Panc1 (cell line): ENCODE measurements around the gene SLC8A1. TPM values are rescaled to one million over a fixed set of nuclear protein-coding genes. Genes with fewer than 3 reads are reported as not detected.

Experiments
- ATAC-seq: fragments of 200-7000 bp; cut with Tn5 transposase; 2 replicates; pipeline ENCODE4 v1.9.1; 2020; ENCODE audit warnings: mild to moderate bottlenecking, moderate library complexity
- BruUV-seq: library from RNA; stranded (reverse); fragments of 400-500 nt; replicated peaks from 2 replicates; lab custom pipeline; 2021; lab: Mats Ljungman, UMichigan
- CTCF ChIA-PET: fragments of 300-600 bp; sonication (Branson Sonifier 250); formaldehyde crosslinking; loops from one replicate; lab custom pipeline; 2022; ENCODE audit warnings: antibody characterized with exemption; lab: Charles Lee
- POLR2A ChIA-PET: fragments of 300-600 bp; sonication (Branson Sonifier 250); formaldehyde crosslinking; loops from one replicate; lab custom pipeline; 2022; ENCODE audit warnings: antibody characterized with exemption; lab: Charles Lee
- DNase-seq: peaks from one replicate; pipeline ENCODE4 v3.0.0-alpha.2; 2010; ENCODE audit warnings: low read depth, low spot score
- H3K27ac ChIP-seq: 2 replicates; pipeline ENCODE4 v1.5.1; 2011; ENCODE audit warnings: mild to moderate bottlenecking, low read length, inconsistent platforms
- H3K27me3 ChIP-seq: fragments of 200-500 bp; sonication (Bioruptor generic); 2 replicates; pipeline ENCODE4 v1.6.0; 2014; ENCODE audit warnings: low read length, inconsistent platforms; ENCODE audit not compliant: control insufficient read depth, insufficient read depth
- H3K36me3 ChIP-seq: fragments of 200-500 bp; sonication (Bioruptor generic); 2 replicates; pipeline ENCODE4 v1.5.1; 2014; ENCODE audit warnings: inconsistent platforms, mild to moderate bottlenecking, low read length, moderate library complexity; ENCODE audit not compliant: control insufficient read depth, insufficient read depth
- H3K4me1 ChIP-seq: 2 replicates; pipeline ENCODE4 v1.5.1; 2011; ENCODE audit warnings: inconsistent platforms, mild to moderate bottlenecking, low read length, moderate library complexity; ENCODE audit not compliant: control insufficient read depth, insufficient read depth
- H3K4me3 ChIP-seq, 2 experiments: 2 replicates each; pipeline ENCODE4 v1.5.1; 2011 to 2012; ENCODE audit warnings: low read depth in 2 of 2, low read length in 2 of 2, mild to moderate bottlenecking in 2 of 2, inconsistent platforms in 1 of 2, moderate library complexity in 1 of 2
- H3K9me3 ChIP-seq: fragments of 200-500 bp; sonication (Bioruptor generic); 2 replicates; pipeline ENCODE4 v1.5.1; 2014; ENCODE audit warnings: low read depth, mild to moderate bottlenecking, inconsistent platforms, low read length, moderate library complexity; ENCODE audit not compliant: control insufficient read depth, insufficient read depth
- POLR2AphosphoS5 ChIP-seq: IDR thresholded peaks from 2 replicates; pipeline ENCODE4 v1.6.1; 2012; ENCODE audit warnings: mild to moderate bottlenecking, low read depth, low read length, moderate library complexity
- SIN3A ChIP-seq: IDR thresholded peaks from 2 replicates; pipeline ENCODE4 v1.6.1; 2012; ENCODE audit warnings: low read depth, mild to moderate bottlenecking, low read length, moderate library complexity, borderline replicate concordance; ENCODE audit not compliant: insufficient read depth
- TCF7L2 ChIP-seq: IDR thresholded peaks from 2 replicates; pipeline ENCODE4 v1.6.1; 2011; ENCODE audit warnings: mild to moderate bottlenecking, low read depth, low read length, inconsistent platforms
- in situ Hi-C: cut with HindIII; loops from 2 replicates; pipeline ENCODE4 v1.10.0; 2016; ENCODE audit warnings: low sequenced_read_pairs, low pct_unique_long_range_greater_than_20kb
- intact Hi-C: fragments of 100-400 bp; cut with micrococcal nuclease; formaldehyde crosslinking; loops from one replicate; pipeline ENCODE4 v1.10.0; 2022; ENCODE audit not compliant: unreplicated experiment
- total RNA-seq: library from RNA; stranded (reverse); gene quantifications from one replicate; pipeline ENCODE4 v1.2.1, GENCODE V29; 2021; ENCODE audit not compliant: unreplicated experiment
- TF ChIP-seq, protein P1 (sequence below): fragments of 450-650 bp; IDR thresholded peaks from 2 replicates; pipeline ENCODE4 v1.5.1; 2017; ENCODE audit warnings: mild to moderate bottlenecking
- TF ChIP-seq, protein P2 (sequence below), 2 experiments: IDR thresholded peaks; 2 replicates each; pipeline ENCODE4 v1.6.1; 2011 to 2012; ENCODE audit warnings: low read depth in 2 of 2, control low read depth in 1 of 2, low read length in 1 of 2, mild to moderate bottlenecking in 1 of 2, moderate library complexity in 1 of 2; ENCODE audit not compliant: insufficient read depth in 1 of 2

SLC8A1 gene
- total RNA-seq, 1 experiment from 2014 or later: 0.59 TPM

DNA sequence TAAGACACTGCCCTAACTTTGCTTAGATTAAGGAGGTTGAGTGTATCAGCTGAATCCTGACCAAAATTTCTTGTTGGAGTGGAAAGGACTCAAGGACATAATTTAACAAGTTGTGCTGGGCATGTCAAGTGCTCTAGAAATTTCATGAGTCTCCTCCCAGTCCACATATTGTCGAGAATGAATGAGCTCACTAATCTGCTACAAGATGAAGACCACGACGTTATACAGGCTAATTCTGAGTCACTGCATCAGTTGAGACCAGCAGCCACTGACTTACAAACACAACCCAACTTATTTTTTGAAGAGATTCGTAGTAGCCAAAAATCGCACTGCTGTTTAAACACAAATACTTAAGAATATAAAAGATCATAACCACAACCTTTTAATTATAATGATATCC is 28.7 kb upstream of the SLC8A1 start:
- BruUV-seq: no TSS peak
- intact Hi-C loops (no loop called here), in situ Hi-C loops (no loop called here)
- Histone ChIP-seq H3K4me1 (no peaks in the 10 kb centered on the region), H3K9me3 (no peaks in the 10 kb centered on the region), H3K4me3 (no peak overlapping the region), H3K36me3 (no peaks in the 10 kb centered on the region), H3K27me3 (no peaks in the 10 kb centered on the region), H3K27ac (no peak overlapping the region)
- TF ChIP-seq POLR2AphosphoS5: no peak
- TF ChIP-seq, protein P1, sequence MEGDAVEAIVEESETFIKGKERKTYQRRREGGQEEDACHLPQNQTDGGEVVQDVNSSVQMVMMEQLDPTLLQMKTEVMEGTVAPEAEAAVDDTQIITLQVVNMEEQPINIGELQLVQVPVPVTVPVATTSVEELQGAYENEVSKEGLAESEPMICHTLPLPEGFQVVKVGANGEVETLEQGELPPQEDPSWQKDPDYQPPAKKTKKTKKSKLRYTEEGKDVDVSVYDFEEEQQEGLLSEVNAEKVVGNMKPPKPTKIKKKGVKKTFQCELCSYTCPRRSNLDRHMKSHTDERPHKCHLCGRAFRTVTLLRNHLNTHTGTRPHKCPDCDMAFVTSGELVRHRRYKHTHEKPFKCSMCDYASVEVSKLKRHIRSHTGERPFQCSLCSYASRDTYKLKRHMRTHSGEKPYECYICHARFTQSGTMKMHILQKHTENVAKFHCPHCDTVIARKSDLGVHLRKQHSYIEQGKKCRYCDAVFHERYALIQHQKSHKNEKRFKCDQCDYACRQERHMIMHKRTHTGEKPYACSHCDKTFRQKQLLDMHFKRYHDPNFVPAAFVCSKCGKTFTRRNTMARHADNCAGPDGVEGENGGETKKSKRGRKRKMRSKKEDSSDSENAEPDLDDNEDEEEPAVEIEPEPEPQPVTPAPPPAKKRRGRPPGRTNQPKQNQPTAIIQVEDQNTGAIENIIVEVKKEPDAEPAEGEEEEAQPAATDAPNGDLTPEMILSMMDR: no peak
- TF ChIP-seq, protein P2, sequence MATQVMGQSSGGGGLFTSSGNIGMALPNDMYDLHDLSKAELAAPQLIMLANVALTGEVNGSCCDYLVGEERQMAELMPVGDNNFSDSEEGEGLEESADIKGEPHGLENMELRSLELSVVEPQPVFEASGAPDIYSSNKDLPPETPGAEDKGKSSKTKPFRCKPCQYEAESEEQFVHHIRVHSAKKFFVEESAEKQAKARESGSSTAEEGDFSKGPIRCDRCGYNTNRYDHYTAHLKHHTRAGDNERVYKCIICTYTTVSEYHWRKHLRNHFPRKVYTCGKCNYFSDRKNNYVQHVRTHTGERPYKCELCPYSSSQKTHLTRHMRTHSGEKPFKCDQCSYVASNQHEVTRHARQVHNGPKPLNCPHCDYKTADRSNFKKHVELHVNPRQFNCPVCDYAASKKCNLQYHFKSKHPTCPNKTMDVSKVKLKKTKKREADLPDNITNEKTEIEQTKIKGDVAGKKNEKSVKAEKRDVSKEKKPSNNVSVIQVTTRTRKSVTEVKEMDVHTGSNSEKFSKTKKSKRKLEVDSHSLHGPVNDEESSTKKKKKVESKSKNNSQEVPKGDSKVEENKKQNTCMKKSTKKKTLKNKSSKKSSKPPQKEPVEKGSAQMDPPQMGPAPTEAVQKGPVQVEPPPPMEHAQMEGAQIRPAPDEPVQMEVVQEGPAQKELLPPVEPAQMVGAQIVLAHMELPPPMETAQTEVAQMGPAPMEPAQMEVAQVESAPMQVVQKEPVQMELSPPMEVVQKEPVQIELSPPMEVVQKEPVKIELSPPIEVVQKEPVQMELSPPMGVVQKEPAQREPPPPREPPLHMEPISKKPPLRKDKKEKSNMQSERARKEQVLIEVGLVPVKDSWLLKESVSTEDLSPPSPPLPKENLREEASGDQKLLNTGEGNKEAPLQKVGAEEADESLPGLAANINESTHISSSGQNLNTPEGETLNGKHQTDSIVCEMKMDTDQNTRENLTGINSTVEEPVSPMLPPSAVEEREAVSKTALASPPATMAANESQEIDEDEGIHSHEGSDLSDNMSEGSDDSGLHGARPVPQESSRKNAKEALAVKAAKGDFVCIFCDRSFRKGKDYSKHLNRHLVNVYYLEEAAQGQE (IDR thresholded peaks at IDR 0.05; ENCODE audit: insufficient read depth in 1 of 2, low read depth in 2 of 2, low read length in 1 of 2): no peak
- no peak for TF ChIP-seq SIN3A
- no peak for TF ChIP-seq TCF7L2
- ATAC-seq (no peak), DNase-seq (no peak)
- ChIA-PET CTCF (no interaction called here), POLR2A (interaction anchor here (0.5 kb wide), 1 partner anchor 1729 kb away, joined by 3 read pairs; the partner anchor contains the start of gene SRSF7)

GRCh38 chr2:40480073-40480472 is 28.2 kb upstream of the SLC8A1 start:
- BruUV-seq: no TSS peak
- Histone ChIP-seq H3K4me1 (no peaks in the 10 kb centered on the region), H3K4me3 (no peak overlapping the region), H3K9me3 (no peaks in the 10 kb centered on the region), H3K27me3 (no peaks in the 10 kb centered on the region), H3K36me3 (no peaks in the 10 kb centered on the region), H3K27ac (no peak overlapping the region)
- no peak for ATAC-seq
- intact Hi-C loops: no loop called here
- ChIA-PET POLR2A (interaction anchor here (0.5 kb wide), 2 partner anchors 13 to 1729 kb away, joined by 3 to 4 read pairs; partner anchors contain the start of gene SRSF7), CTCF (no interaction called here)
- in situ Hi-C loops: no loop called here
- no peak for DNase-seq
- TF ChIP-seq POLR2AphosphoS5 (no peak), TCF7L2 (no peak), SIN3A (no peak)
- TF ChIP-seq, protein P1: no peak
- TF ChIP-seq, protein P2 (IDR thresholded peaks at IDR 0.05; ENCODE audit: insufficient read depth in 1 of 2, low read depth in 2 of 2, low read length in 1 of 2): no peak
